Prostate gland (tissue), 2 donors: Measurements from ENCODE around the gene PAFAH1B1. TPM values are rescaled to one million over a fixed set of nuclear protein-coding genes. Genes with fewer than 3 reads are reported as not detected.
A peak's percentile ranks its signal among the peaks of the same experiment; 100 is the strongest.

Source experiments
- DNase-seq: peaks from one replicate; pipeline ENCODE4 v3.0.0-alpha.2; 2019; ENCODE audit warnings: low spot score
- H3K27ac ChIP-seq, 2 donors: fragments of 200-600 bp; sonication (generic); 2 replicates each; pipeline ENCODE4 v1.5.1; 2017 to 2019
- H3K27me3 ChIP-seq: fragments of 200-600 bp; sonication (generic); replicated peaks from 2 replicates; pipeline ENCODE4 v1.5.1; 2019; ENCODE audit not compliant: insufficient read depth
- H3K36me3 ChIP-seq, 2 donors: fragments of 200-600 bp; sonication (generic); 1 replicate in 1 of 2; 2 replicates in 1 of 2; pipeline versions ENCODE4 v1.5.1 to v1.8.1; 2017 to 2019
- H3K4me1 ChIP-seq: fragments of 200-600 bp; sonication (generic); replicated peaks from 2 replicates; pipeline ENCODE4 v1.5.1; 2019
- H3K4me3 ChIP-seq, 2 donors: fragments of 200-600 bp; sonication (generic); 2 replicates each; pipeline ENCODE4 v1.5.1; 2017 to 2019
- H3K9me3 ChIP-seq: fragments of 200-600 bp; sonication (generic); 2 replicates; pipeline ENCODE4 v1.5.1; 2017
- POLR2A ChIP-seq: fragments of 450-650 bp; IDR thresholded peaks from one replicate; pipeline ENCODE4 v1.6.1; 2016; ENCODE audit warnings: antibody characterized with exemption, mild to moderate bottlenecking
- POLR2AphosphoS5 ChIP-seq: sonication (generic); formaldehyde crosslinking; IDR thresholded peaks from one replicate; pipeline ENCODE4 v1.6.1; 2017; ENCODE audit warnings: antibody characterized with exemption
- WGBS: methylation state at CpG from one replicate; pipeline ENCODE4 v1.1.5; 2018; 5-methylcytosine and 5-hydroxymethylcytosine counted together
- intact Hi-C: fragments of 100-400 bp; cut with DNase I; formaldehyde crosslinking; loops from one replicate; pipeline ENCODE4 v1.14.2; 2022
- total RNA-seq, 2 donors: library from RNA; depleted of rRNA; stranded (reverse); fragments of >200 nt; gene quantifications; one replicate each; pipeline ENCODE4 v1.1.0, GENCODE V29; 2016
- TF ChIP-seq, protein P1 (sequence below), 4 experiments: fragments of 200-600 bp in 2 of 4; fragments of 450-650 bp in 2 of 4; sonication (generic) in 2 of 4; IDR thresholded peaks; 1 replicate in 3 of 4; 2 replicates in 1 of 4; pipeline ENCODE4 v1.5.1; 2016 to 2019; ENCODE audit warnings: antibody characterized with exemption in 4 of 4, mild to moderate bottlenecking in 2 of 4, moderate library complexity in 2 of 4

PAFAH1B1 gene
- total RNA-seq, 2 donors from 2014 or later, result 47.9 to 92.9 TPM

DNA sequence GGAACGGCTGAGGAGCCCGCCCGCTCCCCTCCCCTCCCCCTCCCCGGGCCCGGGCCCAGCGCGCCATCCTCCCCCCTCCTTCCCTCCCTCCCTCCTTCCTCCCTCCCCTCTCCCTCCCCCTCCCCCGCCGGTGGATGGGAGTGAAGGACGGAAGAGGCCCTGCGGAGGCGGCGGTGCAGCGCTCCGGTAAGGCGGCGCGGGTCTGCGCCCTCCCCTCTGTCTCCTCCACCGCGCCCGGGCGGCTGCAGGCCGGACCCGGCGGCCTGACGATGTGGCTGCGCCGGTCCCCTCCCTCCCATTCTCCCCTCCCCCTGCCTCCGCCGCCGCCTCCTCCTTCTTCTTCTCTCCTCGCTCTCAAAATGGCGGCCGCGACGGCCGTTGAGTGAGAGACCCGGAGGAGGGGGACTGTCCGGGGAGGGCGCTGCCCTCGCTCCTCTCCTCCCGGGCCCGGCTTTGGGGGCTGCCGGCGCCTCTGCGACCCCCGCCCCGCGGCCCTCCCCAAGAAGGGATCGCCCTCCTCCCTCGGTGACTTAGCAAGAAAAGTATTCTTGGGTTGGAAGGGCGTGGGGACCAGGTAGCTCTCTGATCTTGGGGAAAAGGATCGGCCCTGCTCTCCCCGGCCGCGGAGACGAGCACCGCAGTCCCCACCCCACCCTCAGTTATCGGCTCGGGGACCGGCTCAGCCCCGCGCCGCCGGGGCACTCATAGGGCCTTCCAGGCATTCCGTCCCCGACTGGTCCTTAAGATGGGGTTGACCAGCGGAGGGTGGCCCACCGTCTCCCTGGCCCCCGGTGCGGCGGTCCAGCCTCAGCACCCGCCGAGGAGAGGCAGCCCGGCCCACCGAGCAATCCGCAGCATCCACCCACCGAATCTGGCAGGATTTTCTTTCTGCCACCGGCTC lies 617 bp downstream of the PAFAH1B1 start:
- Histone ChIP-seq H3K27me3 (no peaks in the 10 kb centered on the region), H3K4me1 (peaks cover 4% of the 10 kb centered on the region), H3K36me3 (no peaks in the 10 kb centered on the region), H3K27ac (peak overlapping the region; percentile 98 to 99), H3K9me3 (no peaks in the 10 kb centered on the region), H3K4me3 (peak overlapping the region; percentile 90 to 91)
- peak; percentile 81 for DNase-seq
- intact Hi-C loops, result loop anchor here (5.0 kb wide), 1 partner anchor 118 kb away; the partner anchor contains the start of gene CLUH
- under 1% methylated on average over 58 of the region's 80 CpGs for WGBS
- TF ChIP-seq, protein P1, sequence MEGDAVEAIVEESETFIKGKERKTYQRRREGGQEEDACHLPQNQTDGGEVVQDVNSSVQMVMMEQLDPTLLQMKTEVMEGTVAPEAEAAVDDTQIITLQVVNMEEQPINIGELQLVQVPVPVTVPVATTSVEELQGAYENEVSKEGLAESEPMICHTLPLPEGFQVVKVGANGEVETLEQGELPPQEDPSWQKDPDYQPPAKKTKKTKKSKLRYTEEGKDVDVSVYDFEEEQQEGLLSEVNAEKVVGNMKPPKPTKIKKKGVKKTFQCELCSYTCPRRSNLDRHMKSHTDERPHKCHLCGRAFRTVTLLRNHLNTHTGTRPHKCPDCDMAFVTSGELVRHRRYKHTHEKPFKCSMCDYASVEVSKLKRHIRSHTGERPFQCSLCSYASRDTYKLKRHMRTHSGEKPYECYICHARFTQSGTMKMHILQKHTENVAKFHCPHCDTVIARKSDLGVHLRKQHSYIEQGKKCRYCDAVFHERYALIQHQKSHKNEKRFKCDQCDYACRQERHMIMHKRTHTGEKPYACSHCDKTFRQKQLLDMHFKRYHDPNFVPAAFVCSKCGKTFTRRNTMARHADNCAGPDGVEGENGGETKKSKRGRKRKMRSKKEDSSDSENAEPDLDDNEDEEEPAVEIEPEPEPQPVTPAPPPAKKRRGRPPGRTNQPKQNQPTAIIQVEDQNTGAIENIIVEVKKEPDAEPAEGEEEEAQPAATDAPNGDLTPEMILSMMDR (IDR thresholded peaks at IDR 0.05), result no peak
- TF ChIP-seq POLR2AphosphoS5 (peak; percentile 20), POLR2A (peak; percentile 62)

DNA sequence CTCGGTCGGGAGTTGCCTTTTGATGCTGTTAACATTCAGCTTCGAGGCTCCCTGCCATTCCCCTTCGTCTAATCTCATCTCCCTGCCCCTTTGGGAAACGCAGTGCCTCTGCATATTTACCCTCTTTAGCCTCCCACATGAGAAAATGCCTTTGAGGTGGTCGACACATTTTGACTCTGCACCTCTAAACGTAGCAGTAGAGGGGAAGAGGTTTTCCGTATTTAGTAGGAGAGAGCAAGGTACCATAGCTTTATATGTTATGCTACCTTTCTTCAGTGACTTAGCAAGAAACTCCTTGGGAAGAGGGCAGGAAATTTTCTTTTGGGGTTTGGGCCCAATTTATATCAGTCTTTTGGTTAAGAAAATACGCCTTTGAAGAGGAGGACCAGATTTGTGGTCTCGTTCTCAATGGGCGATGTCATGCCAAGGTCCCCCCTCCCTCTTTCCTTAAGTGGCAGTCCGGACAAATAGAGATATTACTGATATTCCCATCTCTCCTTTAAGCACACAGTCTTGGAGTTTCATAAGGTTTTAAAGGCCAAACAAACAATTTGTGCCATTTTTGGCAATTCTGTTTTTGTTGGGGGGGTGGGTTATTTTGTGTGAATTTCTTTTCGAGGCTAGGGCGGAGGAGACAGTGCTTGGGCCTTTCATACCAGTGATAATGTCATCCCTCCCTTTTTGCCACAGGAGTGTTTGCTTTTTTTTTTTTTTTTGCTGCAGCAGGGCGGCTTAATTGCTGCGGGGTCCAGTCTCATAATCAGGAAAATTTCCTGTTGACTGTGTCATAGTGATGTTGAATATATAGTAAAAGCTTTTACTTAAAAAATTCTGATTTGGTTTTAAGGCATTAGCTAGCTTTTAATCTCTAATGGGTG lies 1.5 kb downstream of the PAFAH1B1 start:
- Histone ChIP-seq H3K27me3 (no peaks in the 10 kb centered on the region), H3K9me3 (no peaks in the 10 kb centered on the region), H3K4me3 (peak overlapping the region; percentile 90 to 91), H3K36me3 (no peaks in the 10 kb centered on the region), H3K27ac (peak overlapping the region; percentile 98 to 99), H3K4me1 (peaks cover 4% of the 10 kb centered on the region)
- intact Hi-C loops, result loop anchor here (5.0 kb wide), 2 partner anchors 87 to 117 kb away; partner anchors contain the start of gene CLUH
- TF ChIP-seq POLR2AphosphoS5 (no peak), POLR2A (no peak)
- TF ChIP-seq, protein P1 (IDR thresholded peaks at IDR 0.05), result no peak
- WGBS, result 2% methylated on average over 16 of the region's 16 CpGs
- DNase-seq, result no peak

DNA sequence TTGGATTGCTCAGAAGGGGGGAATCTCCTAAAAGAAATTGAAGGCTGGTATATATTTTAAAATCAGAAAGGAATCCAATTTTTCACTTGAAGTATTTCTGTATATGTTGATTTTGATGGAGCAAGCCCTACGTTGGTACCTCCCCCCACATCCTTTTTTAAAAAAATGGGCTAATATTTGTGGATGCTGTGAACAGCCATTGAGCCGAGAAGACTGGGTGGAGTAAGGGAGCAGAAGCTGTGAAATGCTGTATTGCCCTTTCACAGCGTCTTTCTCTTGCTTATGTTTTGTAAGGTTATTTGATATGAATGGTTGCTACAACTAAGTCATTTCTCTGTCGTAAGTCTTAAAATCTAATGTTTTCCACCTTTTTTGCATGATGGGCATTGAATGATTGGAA lies 2.3 kb downstream of the PAFAH1B1 start:
- 10% methylated on average over 4 of the region's 4 CpGs for WGBS
- intact Hi-C loops, result loop anchor here (5.0 kb wide), 1 partner anchor 87 kb away; no protein-coding TSS in a partner anchor
- no peaks in the 10 kb centered on the region for H3K9me3 ChIP-seq
- peaks cover 4% of the 10 kb centered on the region for H3K4me1 ChIP-seq
- TF ChIP-seq POLR2AphosphoS5, result no peak
- TF ChIP-seq, protein P1 (IDR thresholded peaks at IDR 0.05), result no peak
- TF ChIP-seq POLR2A, result no peak
- peak overlapping the region in 1 of 2 donors; percentile 90 for H3K4me3 ChIP-seq
- no peak for DNase-seq
- no peaks in the 10 kb centered on the region for H3K27me3 ChIP-seq
- H3K27ac ChIP-seq, result no peak overlapping the region
- H3K36me3 ChIP-seq, result no peaks in the 10 kb centered on the region

DNA sequence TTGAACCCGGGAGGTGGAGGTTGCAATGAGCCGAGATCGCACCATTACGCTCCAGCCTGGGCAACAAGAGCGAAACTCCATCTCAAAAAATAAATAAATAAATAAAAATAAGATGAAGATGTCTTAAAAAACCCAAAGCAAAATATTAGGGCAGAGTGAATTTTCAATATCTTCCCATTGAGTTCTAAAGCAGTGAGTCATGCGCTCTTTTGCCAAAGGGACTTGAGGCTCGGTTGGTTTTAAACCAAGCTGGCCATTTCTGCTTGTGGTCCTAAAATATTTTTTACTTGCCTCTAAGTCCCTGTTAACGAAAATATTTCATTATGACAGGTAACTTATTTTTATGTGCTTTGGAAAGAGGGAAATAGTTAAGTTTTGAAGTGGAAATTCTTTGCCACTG lies 4.7 kb downstream of the PAFAH1B1 start:
- WGBS, result 87% methylated on average over 8 of the region's 8 CpGs
- Histone ChIP-seq H3K36me3 (no peaks in the 10 kb centered on the region), H3K27ac (no peak overlapping the region), H3K4me1 (peaks cover 4% of the 10 kb centered on the region), H3K9me3 (no peaks in the 10 kb centered on the region), H3K4me3 (no peak overlapping the region), H3K27me3 (no peaks in the 10 kb centered on the region)
- intact Hi-C loops, result loop anchor here (5.0 kb wide), 1 partner anchor 84 kb away; no protein-coding TSS in a partner anchor
- DNase-seq, result no peak
- TF ChIP-seq POLR2A (no peak), POLR2AphosphoS5 (no peak)
- TF ChIP-seq, protein P1 (IDR thresholded peaks at IDR 0.05), result no peak
